CD4-positive, alpha-beta T cell treated with Interleukin-15 for 1 hour (primary cell): ENCODE results near the gene CLSTN2.
"Not testable (repeated sequence)": the region's sequence is repeated elsewhere in the genome, so short reads cannot be mapped to it uniquely, and the experiment has no call there.

Experiments used
- DNase-seq: peaks from one replicate; pipeline ENCODE4 v3.0.0-alpha.2; 2020

CLSTN2 gene

GRCh38 chr3:140394488-140395133 is 459.6 kb downstream of the CLSTN2 start:
- DNase-seq: no peak

GRCh38 chr3:140395134-140396075 is 460.4 kb downstream of the CLSTN2 start:
- no peak for DNase-seq

- DNase-seq: no peak
Observed at GRCh38 chr3:140396110-140396509, 461.1 kb downstream of the CLSTN2 start.

- no peak for DNase-seq
Observed at GRCh38 chr3:140397847-140398246, 462.9 kb downstream of the CLSTN2 start.

GRCh38 chr3:140398387-140398786 is 463.4 kb downstream of the CLSTN2 start:
- no peak for DNase-seq

GRCh38 chr3:140399871-140400270 is 464.9 kb downstream of the CLSTN2 start:
- no peak for DNase-seq

GRCh38 chr3:140403079-140403478 is 468.1 kb downstream of the CLSTN2 start:
- no peak for DNase-seq

GRCh38 chr3:140403608-140404007 is 468.6 kb downstream of the CLSTN2 start:
- no peak for DNase-seq

GRCh38 chr3:140406655-140407054 is 471.7 kb downstream of the CLSTN2 start:
- no peak for DNase-seq

- DNase-seq: no peak
Observed at GRCh38 chr3:140408252-140408651, 473.3 kb downstream of the CLSTN2 start.

GRCh38 chr3:140416666-140417065 is 481.7 kb downstream of the CLSTN2 start:
- DNase-seq: no peak

- DNase-seq: no peak
Observed at GRCh38 chr3:140420621-140421357, 485.8 kb downstream of the CLSTN2 start.

GRCh38 chr3:140421884-140422283 is 486.9 kb downstream of the CLSTN2 start:
- no peak for DNase-seq

GRCh38 chr3:140423146-140423545 is 488.2 kb downstream of the CLSTN2 start:
- no peak for DNase-seq

- DNase-seq: not testable (repeated sequence)
Observed at GRCh38 chr3:140423574-140423973, 488.6 kb downstream of the CLSTN2 start.

- no peak for DNase-seq
Observed at GRCh38 chr3:140424211-140424610, 489.2 kb downstream of the CLSTN2 start.

- no peak for DNase-seq
Observed at GRCh38 chr3:140424726-140425125, 489.7 kb downstream of the CLSTN2 start.

- DNase-seq: no peak
Observed at GRCh38 chr3:140427786-140428185, 492.8 kb downstream of the CLSTN2 start.

- no peak for DNase-seq
Observed at GRCh38 chr3:140428380-140428779, 493.4 kb downstream of the CLSTN2 start.

- no peak for DNase-seq
Observed at GRCh38 chr3:140429791-140430190, 494.8 kb downstream of the CLSTN2 start.

GRCh38 chr3:140430494-140430893 is 495.5 kb downstream of the CLSTN2 start:
- no peak for DNase-seq

GRCh38 chr3:140432229-140432669 is 497.3 kb downstream of the CLSTN2 start:
- no peak for DNase-seq

GRCh38 chr3:140433431-140433830 is 498.4 kb downstream of the CLSTN2 start:
- no peak for DNase-seq
